Stimulated activated CD4-positive, alpha-beta T cell treated with anti-CD3 and anti-CD28 coated beads, Interleukin-2, amount 100 ng/mL, for 4 hours (primary cell): Measurements from ENCODE around the gene FAP.

Source experiments
- DNase-seq: peaks from one replicate; pipeline ENCODE4 v3.0.0-alpha.2; 2020; ENCODE audit warnings: low read depth

The FAP gene

GRCh38 chr2:162126111-162126519, 117.1 kb downstream of the FAP start:
- DNase-seq, result no peak

DNA sequence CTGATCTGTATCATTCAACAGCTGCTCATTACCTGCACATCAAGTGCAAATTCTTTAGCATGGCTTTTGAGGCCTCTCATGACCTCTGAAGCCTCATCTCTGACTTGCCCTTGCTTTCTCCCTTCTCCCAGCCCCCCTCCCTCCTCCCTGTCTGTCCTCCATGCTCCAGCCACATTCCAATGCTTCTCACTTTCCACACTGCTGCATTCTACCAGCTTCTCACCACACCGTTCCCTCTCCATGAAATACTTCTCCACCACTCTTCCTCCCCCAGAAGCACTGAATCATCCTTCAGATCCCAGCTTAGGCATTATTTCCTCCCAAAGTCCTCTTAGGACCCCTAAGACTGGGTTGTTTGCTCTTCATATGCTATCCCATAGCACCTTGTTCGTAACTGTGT, 118.1 kb downstream of the FAP start:
- DNase-seq, result no peak

GRCh38 chr2:162123806-162124758, 119.2 kb downstream of the FAP start:
- no peak for DNase-seq
